ENCODE results near the gene IER3. TPM values are rescaled to one million over a fixed set of nuclear protein-coding genes. Genes with fewer than 3 reads are reported as not detected.

Gene IER3, protein sequence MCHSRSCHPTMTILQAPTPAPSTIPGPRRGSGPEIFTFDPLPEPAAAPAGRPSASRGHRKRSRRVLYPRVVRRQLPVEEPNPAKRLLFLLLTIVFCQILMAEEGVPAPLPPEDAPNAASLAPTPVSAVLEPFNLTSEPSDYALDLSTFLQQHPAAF
- polyA plus RNA-seq (2013, experiment 1 of 2; ENCODE audit: insufficient read length), result 166 TPM
- 166 TPM for polyA plus RNA-seq (2013, experiment 2 of 2; ENCODE audit: insufficient read length)

DNA sequence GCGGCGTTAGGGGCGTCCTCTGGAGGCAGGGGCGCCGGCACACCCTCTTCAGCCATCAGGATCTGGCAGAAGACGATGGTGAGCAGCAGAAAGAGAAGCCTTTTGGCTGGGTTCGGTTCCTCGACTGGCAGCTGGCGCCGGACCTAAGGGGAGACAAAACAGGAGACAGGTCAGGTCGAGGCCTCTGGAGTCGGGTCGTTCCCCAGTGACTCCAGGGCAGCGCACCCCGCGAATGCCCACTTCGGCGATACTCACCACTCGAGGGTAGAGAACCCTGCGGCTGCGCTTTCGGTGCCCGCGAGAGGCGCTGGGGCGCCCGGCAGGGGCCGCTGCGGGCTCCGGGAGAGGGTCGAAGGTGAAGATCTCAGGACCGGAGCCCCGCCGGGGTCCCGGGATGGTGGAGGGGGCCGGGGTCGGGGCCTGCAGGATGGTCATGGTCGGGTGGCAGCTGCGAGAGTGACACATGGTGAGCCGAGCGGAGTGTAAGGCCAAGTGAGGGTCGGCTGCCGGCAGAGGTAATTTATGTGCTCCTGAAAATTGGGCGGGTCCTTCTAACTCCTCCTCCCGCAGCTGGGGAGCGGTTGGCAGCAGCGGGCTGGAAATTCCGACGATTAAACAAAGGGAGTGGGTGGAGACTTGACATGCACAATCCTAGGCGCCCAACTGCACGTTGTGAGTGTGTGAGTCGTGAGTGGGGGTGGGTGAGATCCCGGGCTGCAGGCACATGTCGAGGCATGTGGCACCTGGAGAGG, at the start of gene IER3:
Gene IER3 (minus strand): TSS at position 494 of the 752 bp plus-strand sequence. CDS start 29 bp downstream, at position 465.
- DNase-seq, result peak; percentile 96

DNA sequence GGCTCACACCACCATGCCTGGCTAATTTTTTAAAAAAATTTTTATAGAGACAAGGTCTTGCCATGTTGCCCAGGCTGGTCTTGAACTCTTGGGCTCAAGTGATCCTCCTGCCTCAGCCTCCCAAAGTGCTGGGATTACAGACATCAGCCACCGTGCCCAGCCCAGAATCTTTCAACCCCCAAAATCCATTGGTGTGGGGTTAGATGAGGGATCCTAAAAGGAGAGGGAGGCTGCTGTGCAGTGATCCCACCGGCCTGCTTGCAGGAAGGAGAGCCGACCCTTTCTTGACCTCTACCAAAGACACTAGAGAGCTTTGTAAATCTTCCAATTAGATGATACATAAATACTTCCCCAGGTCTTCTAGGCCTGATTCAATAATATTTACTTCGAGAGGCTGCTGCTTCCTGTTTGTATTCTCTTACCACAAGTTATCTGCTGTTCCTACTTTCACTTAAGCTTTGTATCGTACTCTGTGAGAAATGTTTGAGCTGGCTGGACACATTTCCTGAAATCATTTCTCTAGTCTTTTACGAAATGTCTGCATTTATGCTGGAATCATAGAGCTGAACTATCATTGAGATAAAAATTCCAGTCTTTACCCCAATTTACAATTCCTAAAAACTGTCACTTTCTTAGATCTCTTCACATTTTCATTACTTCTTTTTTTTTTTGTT, 49.3 kb upstream of the IER3 start:
- peak; percentile 37 for DNase-seq

- DNase-seq, result peak; percentile 35
These were observed 48.4 kb upstream of the IER3 start for GRCh38 chr6:30792786-30793185.

- DNase-seq, result no peak
These were observed 46.5 kb upstream of the IER3 start for GRCh38 chr6:30790724-30791383.

- DNase-seq, result no peak
These were observed 45.3 kb upstream of the IER3 start for GRCh38 chr6:30789606-30790005.

- DNase-seq, result peak; percentile 73
These were observed 43.6 kb upstream of the IER3 start for GRCh38 chr6:30787954-30788353.

DNA sequence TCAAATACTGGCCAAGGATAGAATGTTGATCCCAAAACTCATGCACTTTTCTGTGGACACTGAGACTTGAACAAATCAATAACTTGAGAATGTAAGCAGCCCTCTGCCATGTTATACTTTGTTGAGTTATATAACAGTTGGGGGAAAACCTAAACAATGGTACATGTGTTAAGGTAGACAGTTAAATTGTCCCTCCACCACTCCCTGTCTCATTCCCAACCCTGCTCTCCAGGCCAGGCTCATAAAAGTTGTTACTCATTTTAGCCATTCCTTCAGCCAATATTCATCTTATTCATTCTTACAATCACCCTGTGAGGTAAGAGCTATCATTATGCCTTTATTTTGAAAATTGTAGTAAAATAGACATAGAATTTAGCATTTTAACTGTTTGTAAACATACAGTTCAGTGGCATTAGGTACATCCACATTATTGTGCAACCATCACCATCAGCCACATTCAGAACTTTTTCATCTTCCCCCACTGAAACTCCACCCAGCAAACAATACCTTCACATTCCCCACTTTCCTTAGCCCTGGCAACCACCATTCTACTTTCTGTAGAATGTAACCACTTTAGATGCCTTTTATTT, 38.2 kb upstream of the IER3 start:
- peak; percentile 68 for DNase-seq

DNA sequence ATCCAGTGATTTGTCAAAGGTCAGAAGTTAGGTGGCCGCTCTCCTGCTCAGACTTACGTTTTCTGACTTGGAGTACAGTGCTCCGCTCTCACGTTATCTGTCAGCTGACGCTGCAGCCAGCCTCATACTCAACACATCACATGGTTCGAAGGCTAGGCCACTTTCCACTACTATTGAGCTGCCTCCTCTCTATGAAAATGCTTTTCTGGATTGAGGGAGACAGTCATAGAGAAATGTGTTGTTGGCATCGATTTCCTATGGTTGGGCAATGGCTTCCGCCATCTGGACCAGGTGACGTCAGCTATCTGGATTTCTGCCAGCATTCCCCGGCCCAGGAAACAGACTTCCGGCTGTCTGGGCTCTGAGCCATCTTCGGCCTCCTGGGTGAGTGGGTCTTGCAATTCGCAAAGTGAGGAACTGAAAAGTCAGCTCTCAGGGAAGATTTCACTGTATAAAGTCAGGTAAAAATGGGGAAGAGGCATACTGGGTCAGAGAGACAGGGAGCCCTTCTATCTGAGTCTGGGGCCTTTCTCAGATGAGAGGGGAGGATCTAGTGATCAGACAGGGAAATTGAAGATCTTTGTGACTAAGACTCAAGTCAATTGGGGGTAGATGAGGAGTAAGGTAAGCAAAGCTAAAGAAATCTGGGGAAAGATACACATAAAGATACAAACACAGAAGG, 37.5 kb upstream of the IER3 start:
- DNase-seq, result peak; percentile 99

DNA sequence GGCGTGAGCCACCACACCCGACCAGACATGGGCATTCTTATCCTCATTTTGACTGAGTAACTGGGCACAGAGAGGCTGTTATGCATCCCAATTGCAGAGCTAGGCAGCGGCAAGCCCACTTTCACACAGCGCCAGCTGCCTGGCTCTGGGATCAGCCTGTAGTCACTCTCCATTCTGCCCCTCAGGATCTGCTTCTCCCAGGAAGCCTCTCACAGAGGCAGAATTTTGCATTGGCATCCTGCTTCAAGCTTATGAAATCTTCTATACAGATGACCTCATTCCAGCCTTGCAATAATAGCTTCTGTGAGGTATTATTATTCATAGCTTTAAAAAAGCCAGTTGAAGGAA, 37.0 kb upstream of the IER3 start:
- no peak for DNase-seq

DNA sequence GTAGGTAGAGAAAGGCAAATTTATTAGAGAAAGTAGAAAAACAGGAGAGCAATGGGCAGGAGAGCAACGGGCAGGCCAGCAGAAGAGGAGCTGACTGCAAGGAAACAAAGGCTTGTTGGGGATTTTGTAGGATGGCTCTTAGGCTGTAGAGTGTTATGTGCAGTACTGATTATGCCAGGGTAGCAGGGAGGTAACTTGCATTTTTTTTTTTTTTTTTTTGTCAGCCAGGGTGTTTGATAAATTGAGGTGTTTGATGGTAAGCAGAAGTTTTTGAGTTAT, 36.2 kb upstream of the IER3 start:
- DNase-seq, result no peak

DNA sequence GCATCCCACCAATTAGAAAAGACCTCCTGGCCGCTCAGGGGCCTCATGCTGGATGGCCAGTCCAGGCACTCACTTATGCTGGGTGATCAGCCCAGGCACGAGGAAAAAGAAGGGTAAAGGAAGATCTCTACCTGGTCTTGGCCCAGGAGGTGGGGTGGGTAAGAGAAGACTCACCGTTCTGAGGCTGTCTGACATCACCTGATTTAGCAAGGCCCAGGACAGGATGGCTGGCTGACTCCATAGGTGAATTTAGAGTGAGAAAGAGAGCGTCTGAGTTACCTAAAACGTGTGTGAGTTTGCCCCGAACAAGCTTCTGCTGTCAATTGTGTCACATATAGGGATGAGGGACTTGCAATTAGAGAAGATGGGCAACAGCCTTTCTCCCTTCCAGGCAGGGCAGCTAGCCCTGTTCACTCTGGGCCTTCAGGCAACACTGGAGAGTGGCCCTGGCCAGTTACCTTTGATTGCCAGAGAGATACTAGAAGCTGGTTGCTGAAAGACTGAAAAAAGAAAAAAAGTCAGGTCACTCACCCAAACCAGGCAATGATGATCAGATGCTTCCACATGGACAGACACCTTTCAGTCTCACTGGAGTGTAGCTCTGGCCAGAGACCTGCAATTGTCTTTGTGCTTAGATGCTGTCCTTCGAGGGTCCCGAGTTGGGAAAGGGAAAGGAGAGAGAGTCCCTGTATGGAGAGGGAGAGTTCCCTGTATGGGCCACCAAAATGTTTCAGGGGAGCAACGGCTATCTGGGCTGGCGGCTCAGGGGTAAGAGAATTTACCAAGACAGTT, 35.7 kb upstream of the IER3 start:
- no peak for DNase-seq

- no peak for DNase-seq
These were observed 33.8 kb upstream of the IER3 start for GRCh38 chr6:30778001-30778635.

- no peak for DNase-seq
These were observed 32.8 kb upstream of the IER3 start for GRCh38 chr6:30777155-30777485.

DNA sequence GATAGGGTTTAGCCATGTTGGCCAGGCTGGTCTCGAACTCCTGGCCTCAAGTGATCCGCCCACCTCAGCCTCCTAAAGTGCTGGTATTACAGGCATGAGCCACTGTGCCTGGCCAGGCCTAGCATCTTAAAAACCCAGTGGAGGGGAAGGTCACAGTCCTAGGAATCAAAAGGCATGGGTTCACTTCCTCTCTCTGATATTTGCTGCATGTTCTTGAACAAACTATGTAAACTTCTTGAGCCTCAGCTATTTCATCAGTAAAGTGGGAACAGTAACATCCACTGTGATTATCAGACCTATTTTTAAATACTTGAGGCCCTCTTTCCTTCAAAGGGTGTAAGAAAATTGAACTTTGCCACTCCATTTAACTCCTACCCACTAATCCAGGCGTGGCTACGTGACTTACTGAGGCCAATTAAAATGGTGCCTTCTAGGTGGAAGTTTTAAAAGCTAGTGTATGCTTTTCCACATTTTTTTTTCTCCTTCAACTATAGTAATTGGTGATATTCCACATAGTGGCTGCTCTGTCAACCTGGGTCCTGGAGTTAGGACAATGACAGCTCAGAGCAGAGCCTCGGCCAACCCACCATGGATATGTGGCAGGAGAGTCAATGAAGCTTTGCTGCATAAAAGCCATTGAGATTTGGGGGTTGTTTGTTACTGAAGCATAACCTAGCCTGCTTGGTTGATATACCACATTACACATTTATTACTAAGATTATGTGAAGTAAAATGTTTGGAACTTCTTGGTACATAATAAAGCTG, 32.2 kb upstream of the IER3 start:
- DNase-seq, result no peak

- DNase-seq, result no peak
These were observed 30.8 kb upstream of the IER3 start for GRCh38 chr6:30775104-30775503.

GRCh38 chr6:30774701-30775100, 30.4 kb upstream of the IER3 start:
- no peak for DNase-seq

- DNase-seq, result no peak
These were observed 26.2 kb upstream of the IER3 start for GRCh38 chr6:30770592-30770991.

- no peak for DNase-seq
These were observed 25.6 kb upstream of the IER3 start for GRCh38 chr6:30769853-30770524.

- DNase-seq, result peak; percentile 97
These were observed 24.9 kb upstream of the IER3 start for GRCh38 chr6:30769088-30769852.
